HepG2 (cell line): ENCODE measurements around the gene TBC1D16. TPM values are rescaled to one million over a fixed set of nuclear protein-coding genes. Genes with fewer than 3 reads are reported as not detected.

Experiments
- BCL6 ChIP-seq: IDR thresholded peaks from 2 replicates; pipeline ENCODE4 v1.6.1; 2016; ENCODE audit warnings: missing genetic modification reagents, missing compliant biosample characterization
- CHD2 ChIP-seq: IDR thresholded peaks from 2 replicates; pipeline ENCODE4 v1.6.1; 2011; ENCODE audit warnings: low read depth, low read length, improper control_type of control experiment
- HOXA3 ChIP-seq: sonication (generic); formaldehyde crosslinking; IDR thresholded peaks from 2 replicates; pipeline ENCODE4 v1.5.0; 2020; ENCODE audit warnings: missing genetic modification reagents
- MNT ChIP-seq: fragments of 450-650 bp; IDR thresholded peaks from 2 replicates; pipeline ENCODE4 v1.6.1; 2016
- PATZ1 ChIP-seq: sonication (generic); formaldehyde crosslinking; IDR thresholded peaks from 2 replicates; pipeline ENCODE4 v1.4.0; 2020; ENCODE audit warnings: missing genetic modification reagents
- RFX1 ChIP-seq: fragments of 450-650 bp; IDR thresholded peaks from 2 replicates; pipeline ENCODE4 v1.6.1; 2017
- TBX2 ChIP-seq: sonication (generic); formaldehyde crosslinking; IDR thresholded peaks from 2 replicates; pipeline ENCODE4 v1.5.0; 2020; ENCODE audit warnings: missing genetic modification reagents, mild to moderate bottlenecking, borderline replicate concordance
- ZNF17 ChIP-seq: sonication (generic); formaldehyde crosslinking; IDR thresholded peaks from 2 replicates; pipeline ENCODE4 v1.5.0; 2020; ENCODE audit warnings: mild to moderate bottlenecking, missing genetic modification reagents
- ZNF225 ChIP-seq: sonication (generic); formaldehyde crosslinking; IDR thresholded peaks from 2 replicates; pipeline ENCODE4 v1.4.0; 2020; ENCODE audit warnings: mild to moderate bottlenecking, missing genetic modification reagents
- ZNF383 ChIP-seq: sonication (generic); formaldehyde crosslinking; IDR thresholded peaks from 2 replicates; pipeline ENCODE4 v1.4.0; 2020; ENCODE audit warnings: missing genetic modification reagents, mild to moderate bottlenecking, borderline replicate concordance
- ZNF572 ChIP-seq: sonication (generic); formaldehyde crosslinking; IDR thresholded peaks from 2 replicates; pipeline ENCODE4 v1.5.1; 2020; ENCODE audit warnings: mild to moderate bottlenecking, missing genetic modification reagents
- ZNF710 ChIP-seq: sonication (generic); formaldehyde crosslinking; IDR thresholded peaks from 2 replicates; pipeline ENCODE4 v1.5.0; 2020; ENCODE audit warnings: mild to moderate bottlenecking, missing genetic modification reagents, borderline replicate concordance
- polyA plus RNA-seq, 8 experiments: library from polyadenylated mRNA; depleted of rRNA in 3 of 8; stranded (reverse) in 7 of 8; unstranded in 1 of 8; fragments of >200 nt; fragmentation: Illumina TruSeq in 4 of 8; extraction: Trizol in 4 of 8; gene quantifications; 2 replicates each; pipeline versions ENCODE4 v1.2.1 to v1.2.3, GENCODE V29; 2011 to 2016; ENCODE audit warnings: low read depth in 4 of 8, missing spikeins in 1 of 8, mixed read lengths in 1 of 8; ENCODE audit not compliant: insufficient read depth in 1 of 8
- total RNA-seq, 5 experiments: library from RNA; depleted of rRNA; stranded (reverse); fragments of >200 nt; fragmentation: Illumina TruSeq; extraction: Trizol; gene quantifications; 2 replicates each; pipeline ENCODE4 v1.2.3, GENCODE V29; 2016; ENCODE audit warnings: low read depth in 1 of 5
- TF ChIP-seq, protein P1 (sequence below): sonication (generic); formaldehyde crosslinking; IDR thresholded peaks from 2 replicates; pipeline ENCODE4 v1.5.0; 2020; ENCODE audit warnings: missing genetic modification reagents, mild to moderate bottlenecking, borderline replicate concordance
- TF ChIP-seq, protein P2 (sequence below): sonication (generic); formaldehyde crosslinking; conservative IDR thresholded peaks from 2 replicates; pipeline ENCODE4 v1.4.0; 2020; ENCODE audit warnings: mild to moderate bottlenecking, missing genetic modification reagents, moderate library complexity

Gene TBC1D16
- total and polyA plus RNA-seq, 2 of the 13 experiments (the other 11 are each of a cell fraction or from before 2014, with no cell fraction given): 14.9 to 24.9 TPM

- TF ChIP-seq PATZ1 (CRISPR knock-in tag): peak; percentile 95
- 0 out of 2 replicates have a peak, but pooled peaks have one; percentile 15 for TF ChIP-seq HOXA3 (CRISPR knock-in tag)
- no peak for TF ChIP-seq ZNF225
- peak; percentile 78 for TF ChIP-seq TBX2 (CRISPR knock-in tag)
- TF ChIP-seq BCL6: 0 out of 2 replicates have a peak, but pooled peaks have one; percentile 13
- TF ChIP-seq, protein P1, sequence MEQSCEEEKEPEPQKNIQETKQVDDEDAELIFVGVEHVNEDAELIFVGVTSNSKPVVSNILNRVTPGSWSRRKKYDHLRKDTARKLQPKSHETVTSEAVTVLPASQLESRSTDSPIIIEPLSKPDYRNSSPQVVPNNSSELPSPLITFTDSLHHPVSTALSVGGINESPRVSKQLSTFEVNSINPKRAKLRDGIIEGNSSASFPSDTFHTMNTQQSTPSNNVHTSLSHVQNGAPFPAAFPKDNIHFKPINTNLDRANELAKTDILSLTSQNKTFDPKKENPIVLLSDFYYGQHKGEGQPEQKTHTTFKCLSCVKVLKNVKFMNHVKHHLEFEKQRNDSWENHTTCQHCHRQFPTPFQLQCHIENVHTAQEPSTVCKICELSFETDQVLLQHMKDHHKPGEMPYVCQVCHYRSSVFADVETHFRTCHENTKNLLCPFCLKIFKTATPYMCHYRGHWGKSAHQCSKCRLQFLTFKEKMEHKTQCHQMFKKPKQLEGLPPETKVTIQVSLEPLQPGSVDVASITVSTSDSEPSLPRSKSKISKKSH (CRISPR knock-in tag): peak; percentile 9; the same call in 1 of the 2 replicates
- TF ChIP-seq MNT: no peak
- no peak for TF ChIP-seq ZNF17 (CRISPR knock-in tag)
- TF ChIP-seq ZNF572 (CRISPR knock-in tag): 0 out of 2 replicates have a peak, but pooled peaks have one; percentile 33
- TF ChIP-seq, protein P2, sequence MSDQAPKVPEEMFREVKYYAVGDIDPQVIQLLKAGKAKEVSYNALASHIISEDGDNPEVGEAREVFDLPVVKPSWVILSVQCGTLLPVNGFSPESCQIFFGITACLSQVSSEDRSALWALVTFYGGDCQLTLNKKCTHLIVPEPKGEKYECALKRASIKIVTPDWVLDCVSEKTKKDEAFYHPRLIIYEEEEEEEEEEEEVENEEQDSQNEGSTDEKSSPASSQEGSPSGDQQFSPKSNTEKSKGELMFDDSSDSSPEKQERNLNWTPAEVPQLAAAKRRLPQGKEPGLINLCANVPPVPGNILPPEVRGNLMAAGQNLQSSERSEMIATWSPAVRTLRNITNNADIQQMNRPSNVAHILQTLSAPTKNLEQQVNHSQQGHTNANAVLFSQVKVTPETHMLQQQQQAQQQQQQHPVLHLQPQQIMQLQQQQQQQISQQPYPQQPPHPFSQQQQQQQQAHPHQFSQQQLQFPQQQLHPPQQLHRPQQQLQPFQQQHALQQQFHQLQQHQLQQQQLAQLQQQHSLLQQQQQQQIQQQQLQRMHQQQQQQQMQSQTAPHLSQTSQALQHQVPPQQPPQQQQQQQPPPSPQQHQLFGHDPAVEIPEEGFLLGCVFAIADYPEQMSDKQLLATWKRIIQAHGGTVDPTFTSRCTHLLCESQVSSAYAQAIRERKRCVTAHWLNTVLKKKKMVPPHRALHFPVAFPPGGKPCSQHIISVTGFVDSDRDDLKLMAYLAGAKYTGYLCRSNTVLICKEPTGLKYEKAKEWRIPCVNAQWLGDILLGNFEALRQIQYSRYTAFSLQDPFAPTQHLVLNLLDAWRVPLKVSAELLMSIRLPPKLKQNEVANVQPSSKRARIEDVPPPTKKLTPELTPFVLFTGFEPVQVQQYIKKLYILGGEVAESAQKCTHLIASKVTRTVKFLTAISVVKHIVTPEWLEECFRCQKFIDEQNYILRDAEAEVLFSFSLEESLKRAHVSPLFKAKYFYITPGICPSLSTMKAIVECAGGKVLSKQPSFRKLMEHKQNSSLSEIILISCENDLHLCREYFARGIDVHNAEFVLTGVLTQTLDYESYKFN: peak; percentile 63
- peak; percentile 92; the same call in 1 of the 2 replicates for TF ChIP-seq ZNF710 (CRISPR knock-in tag)
- TF ChIP-seq RFX1: no peak
- TF ChIP-seq CHD2: 0 out of 2 replicates have a peak, but pooled peaks have one; percentile 20
- TF ChIP-seq ZNF383 (CRISPR knock-in tag): 0 out of 2 replicates have a peak, but pooled peaks have one; percentile 39
These were observed 30.0 kb downstream of the TBC1D16 start (continued) for GRCh38 chr17:80005360-80006338.
